Left ventricle myocardium inferior (tissue), 1 donor: ENCODE measurements around the gene SRR. TPM values are rescaled to one million over a fixed set of nuclear protein-coding genes. Genes with fewer than 3 reads are reported as not detected.
"Not testable (repeated sequence)": the region's sequence is repeated elsewhere in the genome, so short reads cannot be mapped to it uniquely, and the experiment has no call there.

Source experiments
- DNase-seq: peaks from one replicate; pipeline ENCODE4 v3.0.0-alpha.2; 2020
- H3K27ac ChIP-seq: fragments of 200-600 bp; replicated peaks from 2 replicates; pipeline ENCODE4 v1.8.0; 2021
- H3K27me3 ChIP-seq: fragments of 200-600 bp; 2 replicates; pipeline ENCODE4 v1.8.0; 2021; ENCODE audit warnings: low read depth
- H3K36me3 ChIP-seq: fragments of 200-600 bp; 2 replicates; pipeline ENCODE4 v1.8.0; 2021
- H3K4me1 ChIP-seq: fragments of 200-600 bp; 2 replicates; pipeline ENCODE4 v1.8.0; 2021
- H3K4me3 ChIP-seq: fragments of 200-600 bp; 2 replicates; pipeline ENCODE4 v1.8.0; 2021; ENCODE audit warnings: mild to moderate bottlenecking, moderate library complexity
- H3K9me3 ChIP-seq: fragments of 200-600 bp; replicated peaks from 2 replicates; pipeline ENCODE4 v1.8.0; 2021
- intact Hi-C: fragments of 100-400 bp; cut with micrococcal nuclease; formaldehyde crosslinking; loops from one replicate; pipeline ENCODE4 v1.11.0; 2022
- total RNA-seq: library from RNA; stranded (reverse); fragmentation: NEBNext Ultra II Directional; extraction: Animal tissue kit (Norgen Biotek cat#: 25700); gene quantifications from one replicate; pipeline ENCODE4 v1.2.1, GENCODE V29; 2021
- TF ChIP-seq, protein P1 (sequence below): fragments of 200-600 bp; IDR thresholded peaks from 2 replicates; pipeline ENCODE4 v1.8.0; 2021; ENCODE audit warnings: antibody characterized with exemption, mild to moderate bottlenecking, borderline replicate concordance
- donor health status: DM: no; HTN: yes; CAD: no; lungs with severe emphysema.

SRR gene
- total RNA-seq, 1 donor from 2014 or later = 8.2 TPM

DNA sequence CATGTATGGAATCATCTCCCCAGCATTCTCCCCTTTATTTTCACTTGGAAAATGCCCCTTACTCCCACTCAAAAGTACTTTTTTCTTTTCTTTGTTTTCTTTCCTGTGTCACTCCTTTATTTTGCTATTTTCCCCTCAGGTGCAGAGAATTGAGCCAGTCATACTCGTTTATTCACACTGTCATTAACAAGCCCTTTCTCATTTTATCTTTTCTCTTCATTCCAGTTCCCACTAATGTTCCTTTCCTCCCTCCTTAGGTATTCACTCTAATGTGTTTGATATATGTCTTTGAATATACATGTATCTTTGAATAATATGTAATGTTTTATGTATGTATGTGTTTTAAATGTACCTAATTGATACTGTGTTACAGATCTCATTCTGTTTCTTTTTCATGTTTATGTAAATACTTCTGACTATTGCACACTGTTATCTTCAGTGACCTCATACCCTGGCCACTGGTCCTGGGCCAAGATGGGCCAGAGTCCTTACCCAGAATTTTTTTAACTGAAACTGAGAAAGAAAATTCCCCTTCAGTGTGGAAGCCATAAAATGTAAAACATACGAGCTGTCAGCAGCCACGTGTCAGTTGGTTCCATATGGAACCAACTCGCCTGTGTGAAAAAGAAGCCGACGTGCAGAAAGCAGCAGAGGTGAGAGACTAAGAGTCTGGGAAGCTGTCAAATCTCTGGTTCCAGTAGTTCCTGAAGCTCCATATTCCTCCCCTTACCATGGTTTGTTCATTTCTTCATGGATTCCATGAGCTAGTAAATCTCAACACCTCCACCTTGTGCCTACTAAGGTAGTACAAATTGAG, 5.8 kb downstream of the SRR start:
- no peak overlapping the region for H3K27ac ChIP-seq
- intact Hi-C loops = no loop called here

DNA sequence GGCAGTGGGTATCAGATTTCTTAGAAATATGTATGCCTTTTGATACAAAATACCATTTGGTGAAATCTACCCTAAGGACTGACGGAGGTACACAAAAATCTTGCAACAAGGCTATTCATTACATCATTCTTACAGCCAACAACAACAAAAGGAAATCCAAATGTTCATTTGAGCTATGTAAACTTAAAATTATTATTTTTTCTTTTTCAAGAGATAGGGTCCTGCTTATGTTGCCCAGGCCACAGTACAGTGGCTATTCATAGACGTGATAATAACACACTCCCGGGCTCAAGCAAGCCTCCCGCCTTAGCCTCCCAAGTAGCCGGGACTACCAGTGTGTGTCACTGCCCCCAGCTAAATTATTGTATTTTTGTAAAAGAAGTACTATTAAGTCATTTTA, 9.0 kb downstream of the SRR start:
- no peak overlapping the region for H3K4me3 ChIP-seq
- DNase-seq = no peak
- intact Hi-C loops = no loop called here
- H3K9me3 ChIP-seq = no peaks in the 10 kb centered on the region
- no peak overlapping the region for H3K27ac ChIP-seq
- no peaks in the 10 kb centered on the region for H3K36me3 ChIP-seq
- H3K27me3 ChIP-seq = no peaks in the 10 kb centered on the region
- H3K4me1 ChIP-seq = peaks cover 9% of the 10 kb centered on the region
- TF ChIP-seq, protein P1, sequence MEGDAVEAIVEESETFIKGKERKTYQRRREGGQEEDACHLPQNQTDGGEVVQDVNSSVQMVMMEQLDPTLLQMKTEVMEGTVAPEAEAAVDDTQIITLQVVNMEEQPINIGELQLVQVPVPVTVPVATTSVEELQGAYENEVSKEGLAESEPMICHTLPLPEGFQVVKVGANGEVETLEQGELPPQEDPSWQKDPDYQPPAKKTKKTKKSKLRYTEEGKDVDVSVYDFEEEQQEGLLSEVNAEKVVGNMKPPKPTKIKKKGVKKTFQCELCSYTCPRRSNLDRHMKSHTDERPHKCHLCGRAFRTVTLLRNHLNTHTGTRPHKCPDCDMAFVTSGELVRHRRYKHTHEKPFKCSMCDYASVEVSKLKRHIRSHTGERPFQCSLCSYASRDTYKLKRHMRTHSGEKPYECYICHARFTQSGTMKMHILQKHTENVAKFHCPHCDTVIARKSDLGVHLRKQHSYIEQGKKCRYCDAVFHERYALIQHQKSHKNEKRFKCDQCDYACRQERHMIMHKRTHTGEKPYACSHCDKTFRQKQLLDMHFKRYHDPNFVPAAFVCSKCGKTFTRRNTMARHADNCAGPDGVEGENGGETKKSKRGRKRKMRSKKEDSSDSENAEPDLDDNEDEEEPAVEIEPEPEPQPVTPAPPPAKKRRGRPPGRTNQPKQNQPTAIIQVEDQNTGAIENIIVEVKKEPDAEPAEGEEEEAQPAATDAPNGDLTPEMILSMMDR = no peak

More for the DNA sequence above, 5.8 kb downstream of the SRR start:
- H3K4me3 ChIP-seq = no peak overlapping the region
- no peaks in the 10 kb centered on the region for H3K36me3 ChIP-seq
- peaks cover 13% of the 10 kb centered on the region for H3K4me1 ChIP-seq
- no peak for DNase-seq
- TF ChIP-seq, protein P1 = no peak
- H3K9me3 ChIP-seq = no peaks in the 10 kb centered on the region
- H3K27me3 ChIP-seq = no peaks in the 10 kb centered on the region

DNA sequence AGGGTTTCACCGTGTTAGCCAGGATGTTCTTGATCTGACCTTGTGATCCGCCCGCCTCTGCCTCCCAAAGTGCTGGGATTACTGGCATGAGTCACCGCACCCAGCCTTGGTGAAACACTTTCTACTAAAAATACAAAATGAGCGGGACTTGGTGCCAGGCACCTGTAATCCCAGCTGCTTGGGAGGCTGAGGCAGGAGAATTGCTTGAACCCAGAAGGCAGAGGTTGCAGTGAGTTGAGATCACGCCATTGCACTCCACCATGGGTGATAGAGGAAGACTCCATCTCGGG, 13.1 kb downstream of the SRR start:
- H3K4me3 ChIP-seq, H3K9me3 ChIP-seq, intact Hi-C loops, H3K27ac ChIP-seq, H3K36me3 ChIP-seq, DNase-seq, H3K27me3 ChIP-seq, H3K4me1 ChIP-seq: not testable (repeated sequence)

DNA sequence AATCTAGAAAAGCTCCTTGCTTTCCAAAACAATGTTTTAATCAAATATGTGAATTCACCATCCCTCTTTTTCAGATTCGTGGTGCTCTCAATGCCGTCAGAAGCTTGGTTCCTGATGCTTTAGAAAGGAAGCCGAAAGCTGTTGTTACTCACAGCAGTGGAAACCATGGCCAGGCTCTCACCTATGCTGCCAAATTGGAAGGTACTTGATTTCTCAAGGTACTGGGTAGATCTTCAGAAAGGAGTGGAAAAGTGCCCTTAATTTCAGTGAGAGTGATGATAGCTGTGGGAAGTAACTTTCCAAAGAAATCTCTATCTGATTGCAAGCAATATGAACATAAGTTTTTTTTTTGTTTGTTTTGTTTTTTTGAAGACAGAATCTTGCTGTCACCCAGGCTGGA, 14.0 kb downstream of the SRR start:
- H3K36me3 ChIP-seq = peaks cover 19% of the 10 kb centered on the region
- H3K27me3 ChIP-seq = no peaks in the 10 kb centered on the region
- intact Hi-C loops = no loop called here
- H3K27ac ChIP-seq = no peak overlapping the region
- TF ChIP-seq, protein P1 = no peak
- H3K4me1 ChIP-seq = no peaks in the 10 kb centered on the region
- no peaks in the 10 kb centered on the region for H3K9me3 ChIP-seq
- no peak overlapping the region for H3K4me3 ChIP-seq
- no peak for DNase-seq

DNA sequence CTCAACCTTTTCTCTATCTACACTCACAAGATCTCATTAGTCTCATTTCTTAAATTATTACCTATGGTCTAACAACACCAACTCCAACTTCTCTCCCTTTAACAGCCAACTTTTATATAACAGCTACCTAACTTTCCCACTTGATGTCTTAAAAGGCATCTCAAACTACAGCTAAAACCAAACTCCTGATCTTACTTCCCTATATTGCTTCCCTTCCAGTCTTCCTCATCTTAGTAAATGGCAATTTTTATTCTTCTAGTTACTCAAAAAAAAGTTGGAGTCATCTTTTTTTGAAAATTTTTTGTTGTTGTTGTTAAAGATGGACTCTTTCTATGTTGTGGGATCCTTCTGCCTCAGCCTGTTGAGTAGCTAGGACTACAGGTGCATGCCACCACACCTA, 15.3 kb downstream of the SRR start:
- intact Hi-C loops = no loop called here
- H3K27me3 ChIP-seq = no peaks in the 10 kb centered on the region
- TF ChIP-seq, protein P1 = no peak
- no peak overlapping the region for H3K27ac ChIP-seq
- H3K4me3 ChIP-seq = no peak overlapping the region
- no peaks in the 10 kb centered on the region for H3K4me1 ChIP-seq
- DNase-seq = no peak
- no peaks in the 10 kb centered on the region for H3K9me3 ChIP-seq
- H3K36me3 ChIP-seq = peaks cover 31% of the 10 kb centered on the region

DNA sequence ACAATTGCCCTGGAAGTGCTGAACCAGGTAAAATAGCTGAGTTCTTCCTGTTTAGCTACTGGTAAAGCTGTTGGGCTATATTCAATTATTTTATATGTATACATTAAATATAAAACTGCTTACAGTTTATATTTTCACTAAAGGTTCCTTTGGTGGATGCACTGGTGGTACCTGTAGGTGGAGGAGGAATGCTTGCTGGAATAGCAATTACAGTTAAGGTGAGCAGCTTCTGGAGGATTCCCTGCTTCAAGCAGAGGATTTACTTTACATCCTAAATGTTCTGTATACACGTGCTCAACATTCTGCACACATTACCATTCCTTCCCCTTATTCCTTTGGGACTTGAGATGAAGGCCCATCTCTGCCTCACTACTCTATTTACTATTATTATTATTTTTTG, 17.6 kb downstream of the SRR start:
- H3K36me3 ChIP-seq = peaks cover 55% of the 10 kb centered on the region
- H3K4me1 ChIP-seq = no peaks in the 10 kb centered on the region
- H3K9me3 ChIP-seq = no peaks in the 10 kb centered on the region
- TF ChIP-seq, protein P1 = no peak
- no peak overlapping the region for H3K27ac ChIP-seq
- no peaks in the 10 kb centered on the region for H3K27me3 ChIP-seq
- DNase-seq = no peak
- intact Hi-C loops = no loop called here
- H3K4me3 ChIP-seq = no peak overlapping the region
